Gastroesophageal sphincter (tissue), 3 donors: ENCODE measurements around the gene ABO.
"Not testable (repeated sequence)": the region's sequence is repeated elsewhere in the genome, so short reads cannot be mapped to it uniquely, and the experiment has no call there.

Source experiments
- CTCF ChIP-seq, 4 experiments: fragments of 200-600 bp in 2 of 4; fragments of 450-650 bp in 2 of 4; sonication (generic) in 1 of 4; IDR thresholded peaks; one replicate each; pipeline ENCODE4 v1.5.1; 2017 to 2019; ENCODE audit warnings: antibody characterized with exemption in 4 of 4, mild to moderate bottlenecking in 2 of 4, moderate library complexity in 2 of 4
- POLR2A ChIP-seq, 2 donors: fragments of 450-650 bp; IDR thresholded peaks; one replicate each; pipeline ENCODE4 v1.6.1; 2017; ENCODE audit warnings: antibody characterized with exemption in 2 of 2, mild to moderate bottlenecking in 2 of 2, moderate library complexity in 1 of 2
- POLR2AphosphoS5 ChIP-seq: sonication (generic); formaldehyde crosslinking; IDR thresholded peaks from one replicate; pipeline ENCODE4 v1.6.1; 2017; ENCODE audit warnings: antibody characterized with exemption

DNA sequence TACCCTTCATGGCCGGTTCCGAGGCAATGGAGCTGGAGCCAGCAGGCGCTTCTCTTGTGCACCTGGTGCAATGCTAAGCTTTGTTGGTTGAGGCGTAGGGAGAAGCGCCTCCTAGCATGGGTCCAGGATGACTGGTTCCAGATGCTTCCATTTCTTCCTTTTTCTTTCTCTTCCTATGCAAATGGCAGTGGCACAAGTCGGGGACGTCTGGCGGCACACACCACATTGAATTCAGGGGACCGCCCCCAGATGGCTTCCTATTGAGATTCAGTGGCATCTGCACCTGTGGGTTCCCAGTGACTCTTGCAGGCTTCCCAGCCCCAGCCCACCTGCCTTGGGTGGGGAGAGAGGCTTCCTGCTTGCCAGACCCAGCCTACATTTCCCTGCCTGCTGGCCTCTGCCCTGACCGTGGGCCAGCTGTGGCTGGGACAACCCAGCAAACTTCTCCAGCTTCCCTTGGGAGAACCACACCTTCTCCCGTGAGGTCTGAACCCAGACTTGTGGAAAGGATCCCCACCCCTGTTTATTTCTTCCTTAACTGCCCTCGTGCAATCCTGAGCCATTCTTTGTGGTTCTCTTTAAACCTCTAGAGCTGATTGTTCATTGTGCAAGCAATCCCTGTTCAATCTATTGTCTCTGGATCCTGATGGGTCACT, 57.5 kb downstream of the ABO start:
- not testable (repeated sequence) for TF ChIP-seq CTCF (IDR thresholded peaks at IDR 0.05); POLR2AphosphoS5; POLR2A (IDR thresholded peaks at IDR 0.05)
